Measurements from ENCODE around the gene MPC2.

DNA sequence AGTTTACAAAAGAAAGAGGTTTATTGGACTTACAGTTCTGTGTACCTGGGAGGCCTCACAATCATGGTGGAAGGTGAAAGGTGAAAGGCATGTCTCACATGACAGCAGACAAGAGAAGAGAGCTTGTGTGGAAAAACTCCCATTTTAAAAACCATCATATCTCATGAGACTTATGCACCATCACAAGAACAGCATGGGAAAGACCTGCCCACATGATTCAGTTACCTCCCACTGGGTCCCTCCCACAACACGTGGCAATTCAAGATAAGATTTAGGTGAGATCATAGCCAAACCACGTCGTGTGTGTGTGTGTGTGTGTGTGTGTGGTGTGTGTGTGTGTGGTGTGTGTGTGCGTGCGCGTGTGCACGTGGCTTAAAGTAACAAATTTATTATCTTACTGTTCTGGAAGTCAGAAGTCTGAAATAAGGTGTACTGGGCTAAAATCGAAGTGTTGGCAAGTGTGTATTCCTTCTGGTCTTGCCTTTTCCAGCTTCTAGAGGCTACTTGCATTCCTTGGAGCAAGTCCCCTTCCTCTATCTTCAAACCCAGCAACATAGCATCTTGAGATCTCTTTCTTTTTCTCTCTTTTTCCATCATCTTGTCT is 48.1 kb upstream of the MPC2 start:
- TF ChIP-seq, protein P1, sequence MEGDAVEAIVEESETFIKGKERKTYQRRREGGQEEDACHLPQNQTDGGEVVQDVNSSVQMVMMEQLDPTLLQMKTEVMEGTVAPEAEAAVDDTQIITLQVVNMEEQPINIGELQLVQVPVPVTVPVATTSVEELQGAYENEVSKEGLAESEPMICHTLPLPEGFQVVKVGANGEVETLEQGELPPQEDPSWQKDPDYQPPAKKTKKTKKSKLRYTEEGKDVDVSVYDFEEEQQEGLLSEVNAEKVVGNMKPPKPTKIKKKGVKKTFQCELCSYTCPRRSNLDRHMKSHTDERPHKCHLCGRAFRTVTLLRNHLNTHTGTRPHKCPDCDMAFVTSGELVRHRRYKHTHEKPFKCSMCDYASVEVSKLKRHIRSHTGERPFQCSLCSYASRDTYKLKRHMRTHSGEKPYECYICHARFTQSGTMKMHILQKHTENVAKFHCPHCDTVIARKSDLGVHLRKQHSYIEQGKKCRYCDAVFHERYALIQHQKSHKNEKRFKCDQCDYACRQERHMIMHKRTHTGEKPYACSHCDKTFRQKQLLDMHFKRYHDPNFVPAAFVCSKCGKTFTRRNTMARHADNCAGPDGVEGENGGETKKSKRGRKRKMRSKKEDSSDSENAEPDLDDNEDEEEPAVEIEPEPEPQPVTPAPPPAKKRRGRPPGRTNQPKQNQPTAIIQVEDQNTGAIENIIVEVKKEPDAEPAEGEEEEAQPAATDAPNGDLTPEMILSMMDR (IDR thresholded peaks at IDR 0.05) = no peak
- no peak for TF ChIP-seq POLR2A (IDR thresholded peaks at IDR 0.05)
